Stomach smooth muscle (tissue), 2 donors: ENCODE measurements around the gene TBC1D16.

Source experiments
- H3K27ac ChIP-seq: one replicate; pipeline ENCODE4 v1.7.0; 2013; ENCODE audit warnings: mild to moderate bottlenecking, low read length, inconsistent platforms
- H3K27me3 ChIP-seq, 2 donors: one replicate each; pipeline ENCODE4 v1.7.0; 2013; ENCODE audit warnings: low read length in 2 of 2; ENCODE audit not compliant: insufficient read depth in 2 of 2, control insufficient read depth in 1 of 2
- H3K36me3 ChIP-seq, 2 donors: one replicate each; pipeline ENCODE4 v1.7.0; 2013; ENCODE audit warnings: low read length in 2 of 2; ENCODE audit not compliant: control insufficient read depth in 2 of 2, insufficient read depth in 2 of 2
- H3K4me1 ChIP-seq: one replicate; pipeline ENCODE4 v1.7.0; 2013; ENCODE audit warnings: low read length; ENCODE audit not compliant: control insufficient read depth, insufficient read depth
- H3K4me3 ChIP-seq, 2 donors: one replicate each; pipeline ENCODE4 v1.7.0; 2013; ENCODE audit warnings: low read length in 2 of 2
- H3K9ac ChIP-seq, 2 donors: one replicate each; pipeline ENCODE4 v1.7.0; 2013; ENCODE audit warnings: low read length in 2 of 2, mild to moderate bottlenecking in 1 of 2
- H3K9me3 ChIP-seq, 2 donors: one replicate each; pipeline ENCODE4 v1.7.0; 2013; ENCODE audit warnings: low read length in 2 of 2; ENCODE audit not compliant: control insufficient read depth in 2 of 2
- donor health status: healthy.
- donor health status: Pancreatic carcinoma.

TBC1D16 gene

GRCh38 chr17:79920751-79921410 lies 114.8 kb downstream of the TBC1D16 start:
- no peak overlapping the region for H3K9ac ChIP-seq
- H3K4me1 ChIP-seq: peaks cover 13% of the 10 kb centered on the region

GRCh38 chr17:79919862-79920720 lies 115.6 kb downstream of the TBC1D16 start:
- H3K4me1 ChIP-seq: peaks cover 10% of the 10 kb centered on the region
- no peak overlapping the region for H3K9ac ChIP-seq
- no peak overlapping the region for H3K27ac ChIP-seq
- H3K9me3 ChIP-seq: no peaks in the 10 kb centered on the region
- H3K36me3 ChIP-seq: no peaks in the 10 kb centered on the region
- H3K27me3 ChIP-seq: peaks cover 28 to 29% of the 10 kb centered on the region in 2 donors
- no peak overlapping the region for H3K4me3 ChIP-seq

More at GRCh38 chr17:79920751-79921410, 114.8 kb downstream of the TBC1D16 start:
- Histone ChIP-seq H3K27ac (no peak overlapping the region), H3K9me3 (no peaks in the 10 kb centered on the region), H3K27me3 (peaks cover 26 to 28% of the 10 kb centered on the region in 2 donors), H3K36me3 (no peaks in the 10 kb centered on the region), H3K4me3 (no peak overlapping the region)

- peaks cover 27 to 31% of the 10 kb centered on the region in 2 donors for H3K27me3 ChIP-seq
- H3K36me3 ChIP-seq: no peaks in the 10 kb centered on the region
- H3K9me3 ChIP-seq: no peaks in the 10 kb centered on the region
- H3K4me3 ChIP-seq: peak overlapping the region in 1 of 2 donors; percentile 3
- H3K27ac ChIP-seq: no peak overlapping the region
- H3K4me1 ChIP-seq: peaks cover 8% of the 10 kb centered on the region
- peak overlapping the region in 1 of 2 donors; percentile 29 for H3K9ac ChIP-seq
Measured at GRCh38 chr17:79919164-79919585, 116.5 kb downstream of the TBC1D16 start.

GRCh38 chr17:79918581-79919163 lies 117.0 kb downstream of the TBC1D16 start:
- H3K4me1 ChIP-seq: peaks cover 8% of the 10 kb centered on the region
- no peaks in the 10 kb centered on the region for H3K9me3 ChIP-seq
- H3K9ac ChIP-seq: no peak overlapping the region
- H3K27ac ChIP-seq: no peak overlapping the region
- no peak overlapping the region for H3K4me3 ChIP-seq
- H3K36me3 ChIP-seq: no peaks in the 10 kb centered on the region
- peaks cover 25 to 32% of the 10 kb centered on the region in 2 donors for H3K27me3 ChIP-seq

GRCh38 chr17:79917902-79918484 lies 117.7 kb downstream of the TBC1D16 start:
- no peaks in the 10 kb centered on the region for H3K36me3 ChIP-seq
- H3K9ac ChIP-seq: no peak overlapping the region
- peaks cover 24 to 32% of the 10 kb centered on the region in 2 donors for H3K27me3 ChIP-seq
- H3K4me1 ChIP-seq: peaks cover 8% of the 10 kb centered on the region
- no peaks in the 10 kb centered on the region for H3K9me3 ChIP-seq
- no peak overlapping the region for H3K4me3 ChIP-seq
- no peak overlapping the region for H3K27ac ChIP-seq

GRCh38 chr17:79916991-79917901 lies 118.4 kb downstream of the TBC1D16 start:
- H3K9me3 ChIP-seq: no peaks in the 10 kb centered on the region
- peaks cover 20 to 32% of the 10 kb centered on the region in 2 donors for H3K27me3 ChIP-seq
- peaks cover 8% of the 10 kb centered on the region for H3K4me1 ChIP-seq
- H3K36me3 ChIP-seq: no peaks in the 10 kb centered on the region
- no peak overlapping the region for H3K9ac ChIP-seq
- no peak overlapping the region for H3K4me3 ChIP-seq
- no peak overlapping the region for H3K27ac ChIP-seq

GRCh38 chr17:79916506-79916905 lies 119.2 kb downstream of the TBC1D16 start:
- H3K36me3 ChIP-seq: no peaks in the 10 kb centered on the region
- no peak overlapping the region for H3K27ac ChIP-seq
- H3K4me1 ChIP-seq: peaks cover 8% of the 10 kb centered on the region
- H3K4me3 ChIP-seq: no peak overlapping the region
- H3K9ac ChIP-seq: no peak overlapping the region
- H3K9me3 ChIP-seq: no peaks in the 10 kb centered on the region
- H3K27me3 ChIP-seq: peaks cover 18 to 26% of the 10 kb centered on the region in 2 donors

GRCh38 chr17:79915850-79916430 lies 119.7 kb downstream of the TBC1D16 start:
- Histone ChIP-seq H3K27me3 (peaks cover 13 to 20% of the 10 kb centered on the region in 2 donors), H3K36me3 (no peaks in the 10 kb centered on the region), H3K9ac (no peak overlapping the region), H3K9me3 (no peaks in the 10 kb centered on the region), H3K4me1 (peaks cover 8% of the 10 kb centered on the region), H3K4me3 (no peak overlapping the region), H3K27ac (no peak overlapping the region)

- Histone ChIP-seq H3K9me3 (no peaks in the 10 kb centered on the region), H3K4me3 (no peak overlapping the region), H3K9ac (no peak overlapping the region), H3K27ac (no peak overlapping the region), H3K4me1 (peaks cover 8% of the 10 kb centered on the region), H3K27me3 (peaks cover 11 to 16% of the 10 kb centered on the region in 2 donors), H3K36me3 (no peaks in the 10 kb centered on the region)
Measured at GRCh38 chr17:79914813-79915740, 120.6 kb downstream of the TBC1D16 start.
